Measurements from ENCODE around the gene CACNA1C.

The CACNA1C gene

GRCh38 chr12:2016862-2017545 lies 35.8 kb upstream of the CACNA1C start:
- WGBS, 2 experiments = 95 to 98% methylated on average over 9 of the region's 9 CpGs
- H3K4me3 ChIP-seq (ENCODE audit: insufficient read depth, low read depth, low read length) = no peak overlapping the region
- no peaks in the 10 kb centered on the region for H3K36me3 ChIP-seq (ENCODE audit: control insufficient read depth, insufficient read depth, low read length)
- H3K9me3 ChIP-seq (ENCODE audit: control insufficient read depth, low read length) = no peaks in the 10 kb centered on the region
- no peaks in the 10 kb centered on the region for H3K27me3 ChIP-seq (ENCODE audit: control insufficient read depth, insufficient read depth, low read length, poor library complexity, severe bottlenecking)
- no peak overlapping the region for H3K27ac ChIP-seq (ENCODE audit: insufficient read depth, low read depth, low read length, poor library complexity, severe bottlenecking)
- no peaks in the 10 kb centered on the region for H3K4me1 ChIP-seq (ENCODE audit: control insufficient read depth, insufficient read depth, low read length)

GRCh38 chr12:2017546-2018337 lies 35.0 kb upstream of the CACNA1C start:
- Histone ChIP-seq H3K4me3 (ENCODE audit: insufficient read depth, low read depth, low read length) (no peak overlapping the region), H3K27me3 (ENCODE audit: control insufficient read depth, insufficient read depth, low read length, poor library complexity, severe bottlenecking) (no peaks in the 10 kb centered on the region), H3K9me3 (ENCODE audit: control insufficient read depth, low read length) (no peaks in the 10 kb centered on the region), H3K4me1 (ENCODE audit: control insufficient read depth, insufficient read depth, low read length) (no peaks in the 10 kb centered on the region), H3K27ac (ENCODE audit: insufficient read depth, low read depth, low read length, poor library complexity, severe bottlenecking) (no peak overlapping the region), H3K36me3 (ENCODE audit: control insufficient read depth, insufficient read depth, low read length) (no peaks in the 10 kb centered on the region)
- WGBS, 2 experiments = 56 to 62% methylated on average over 12 of the region's 12 CpGs

- Histone ChIP-seq H3K27ac (ENCODE audit: insufficient read depth, low read depth, low read length, poor library complexity, severe bottlenecking) (no peak overlapping the region), H3K36me3 (ENCODE audit: control insufficient read depth, insufficient read depth, low read length) (no peaks in the 10 kb centered on the region), H3K4me3 (ENCODE audit: insufficient read depth, low read depth, low read length) (no peak overlapping the region), H3K27me3 (ENCODE audit: control insufficient read depth, insufficient read depth, low read length, poor library complexity, severe bottlenecking) (no peaks in the 10 kb centered on the region), H3K4me1 (ENCODE audit: control insufficient read depth, insufficient read depth, low read length) (no peaks in the 10 kb centered on the region), H3K9me3 (ENCODE audit: control insufficient read depth, low read length) (no peaks in the 10 kb centered on the region)
- 93% methylated on average over 6 to 7 of the region's 7 CpGs for WGBS, 2 experiments
Measured at GRCh38 chr12:2018391-2018790, 34.4 kb upstream of the CACNA1C start.

- no peaks in the 10 kb centered on the region for H3K27me3 ChIP-seq (ENCODE audit: control insufficient read depth, insufficient read depth, low read length, poor library complexity, severe bottlenecking)
- no peak overlapping the region for H3K27ac ChIP-seq (ENCODE audit: insufficient read depth, low read depth, low read length, poor library complexity, severe bottlenecking)
- H3K9me3 ChIP-seq (ENCODE audit: control insufficient read depth, low read length) = no peaks in the 10 kb centered on the region
- H3K4me1 ChIP-seq (ENCODE audit: control insufficient read depth, insufficient read depth, low read length) = no peaks in the 10 kb centered on the region
- 74 to 89% methylated on average over 2 of the region's 2 CpGs for WGBS, 2 experiments
- H3K4me3 ChIP-seq (ENCODE audit: insufficient read depth, low read depth, low read length) = no peak overlapping the region
- no peaks in the 10 kb centered on the region for H3K36me3 ChIP-seq (ENCODE audit: control insufficient read depth, insufficient read depth, low read length)
Measured at GRCh38 chr12:2019126-2019525, 33.7 kb upstream of the CACNA1C start.

- H3K27ac ChIP-seq (ENCODE audit: insufficient read depth, low read depth, low read length, poor library complexity, severe bottlenecking) = no peak overlapping the region
- no peaks in the 10 kb centered on the region for H3K9me3 ChIP-seq (ENCODE audit: control insufficient read depth, low read length)
- no peaks in the 10 kb centered on the region for H3K4me1 ChIP-seq (ENCODE audit: control insufficient read depth, insufficient read depth, low read length)
- H3K27me3 ChIP-seq (ENCODE audit: control insufficient read depth, insufficient read depth, low read length, poor library complexity, severe bottlenecking) = no peaks in the 10 kb centered on the region
- H3K36me3 ChIP-seq (ENCODE audit: control insufficient read depth, insufficient read depth, low read length) = no peaks in the 10 kb centered on the region
- 96% methylated on average over 3 of the region's 3 CpGs for WGBS, 2 experiments
- H3K4me3 ChIP-seq (ENCODE audit: insufficient read depth, low read depth, low read length) = no peak overlapping the region
Measured at GRCh38 chr12:2020511-2020910, 32.3 kb upstream of the CACNA1C start.

GRCh38 chr12:2023365-2023764 lies 29.4 kb upstream of the CACNA1C start:
- Histone ChIP-seq H3K27me3 (ENCODE audit: control insufficient read depth, insufficient read depth, low read length, poor library complexity, severe bottlenecking) (no peaks in the 10 kb centered on the region), H3K4me3 (ENCODE audit: insufficient read depth, low read depth, low read length) (no peak overlapping the region), H3K36me3 (ENCODE audit: control insufficient read depth, insufficient read depth, low read length) (no peaks in the 10 kb centered on the region), H3K9me3 (ENCODE audit: control insufficient read depth, low read length) (no peaks in the 10 kb centered on the region), H3K27ac (ENCODE audit: insufficient read depth, low read depth, low read length, poor library complexity, severe bottlenecking) (no peak overlapping the region), H3K4me1 (ENCODE audit: control insufficient read depth, insufficient read depth, low read length) (no peaks in the 10 kb centered on the region)
- WGBS, 2 experiments = 56 to 63% methylated on average over 3 of the region's 3 CpGs

- Histone ChIP-seq H3K9me3 (ENCODE audit: control insufficient read depth, low read length) (no peaks in the 10 kb centered on the region), H3K36me3 (ENCODE audit: control insufficient read depth, insufficient read depth, low read length) (no peaks in the 10 kb centered on the region), H3K27ac (ENCODE audit: insufficient read depth, low read depth, low read length, poor library complexity, severe bottlenecking) (no peak overlapping the region), H3K4me3 (ENCODE audit: insufficient read depth, low read depth, low read length) (no peak overlapping the region), H3K27me3 (ENCODE audit: control insufficient read depth, insufficient read depth, low read length, poor library complexity, severe bottlenecking) (peaks cover 1% of the 10 kb centered on the region), H3K4me1 (ENCODE audit: control insufficient read depth, insufficient read depth, low read length) (peaks cover 4% of the 10 kb centered on the region)
- 85 to 91% methylated on average over 3 to 4 of the region's 4 CpGs for WGBS, 2 experiments
Measured at GRCh38 chr12:2027351-2027750, 25.4 kb upstream of the CACNA1C start.

- WGBS, 2 experiments = 95 to 99% methylated on average over 3 of the region's 3 CpGs
- Histone ChIP-seq H3K27ac (ENCODE audit: insufficient read depth, low read depth, low read length, poor library complexity, severe bottlenecking) (no peak overlapping the region), H3K27me3 (ENCODE audit: control insufficient read depth, insufficient read depth, low read length, poor library complexity, severe bottlenecking) (peaks cover 25% of the 10 kb centered on the region), H3K36me3 (ENCODE audit: control insufficient read depth, insufficient read depth, low read length) (no peaks in the 10 kb centered on the region), H3K4me3 (ENCODE audit: insufficient read depth, low read depth, low read length) (no peak overlapping the region), H3K9me3 (ENCODE audit: control insufficient read depth, low read length) (no peaks in the 10 kb centered on the region), H3K4me1 (ENCODE audit: control insufficient read depth, insufficient read depth, low read length) (peaks cover 4% of the 10 kb centered on the region)
Measured at GRCh38 chr12:2029851-2030250, 22.9 kb upstream of the CACNA1C start.

- no peak overlapping the region for H3K4me3 ChIP-seq (ENCODE audit: insufficient read depth, low read depth, low read length)
- no peak overlapping the region for H3K27ac ChIP-seq (ENCODE audit: insufficient read depth, low read depth, low read length, poor library complexity, severe bottlenecking)
- H3K36me3 ChIP-seq (ENCODE audit: control insufficient read depth, insufficient read depth, low read length) = no peaks in the 10 kb centered on the region
- H3K9me3 ChIP-seq (ENCODE audit: control insufficient read depth, low read length) = no peaks in the 10 kb centered on the region
- peaks cover 4% of the 10 kb centered on the region for H3K4me1 ChIP-seq (ENCODE audit: control insufficient read depth, insufficient read depth, low read length)
- WGBS, 2 experiments = 93 to 95% methylated on average over 8 of the region's 8 CpGs
- peaks cover 39% of the 10 kb centered on the region for H3K27me3 ChIP-seq (ENCODE audit: control insufficient read depth, insufficient read depth, low read length, poor library complexity, severe bottlenecking)
Measured at GRCh38 chr12:2032506-2032905, 20.3 kb upstream of the CACNA1C start.

- peaks cover 4% of the 10 kb centered on the region for H3K4me1 ChIP-seq (ENCODE audit: control insufficient read depth, insufficient read depth, low read length)
- H3K27ac ChIP-seq (ENCODE audit: insufficient read depth, low read depth, low read length, poor library complexity, severe bottlenecking) = no peak overlapping the region
- 15% methylated on average over 47 of the region's 47 CpGs for WGBS, 2 experiments
- peaks cover 44% of the 10 kb centered on the region for H3K27me3 ChIP-seq (ENCODE audit: control insufficient read depth, insufficient read depth, low read length, poor library complexity, severe bottlenecking)
- peak overlapping the region; percentile 19 for H3K4me3 ChIP-seq (ENCODE audit: insufficient read depth, low read depth, low read length)
- H3K9me3 ChIP-seq (ENCODE audit: control insufficient read depth, low read length) = no peaks in the 10 kb centered on the region
- no peaks in the 10 kb centered on the region for H3K36me3 ChIP-seq (ENCODE audit: control insufficient read depth, insufficient read depth, low read length)
Measured at GRCh38 chr12:2034633-2035430, 18.0 kb upstream of the CACNA1C start.
